ENCODE data around the gene ETV4.

ETV4 gene

GRCh38 chr17:43531082-43531378, 15.1 kb downstream of the ETV4 start:
- Histone ChIP-seq H3K9me3 (ENCODE audit: control insufficient read depth, low read length) (no peaks in the 10 kb centered on the region), H3K4me3 (ENCODE audit: insufficient read depth, low read depth, low read length, poor library complexity, severe bottlenecking) (no peak overlapping the region)

DNA sequence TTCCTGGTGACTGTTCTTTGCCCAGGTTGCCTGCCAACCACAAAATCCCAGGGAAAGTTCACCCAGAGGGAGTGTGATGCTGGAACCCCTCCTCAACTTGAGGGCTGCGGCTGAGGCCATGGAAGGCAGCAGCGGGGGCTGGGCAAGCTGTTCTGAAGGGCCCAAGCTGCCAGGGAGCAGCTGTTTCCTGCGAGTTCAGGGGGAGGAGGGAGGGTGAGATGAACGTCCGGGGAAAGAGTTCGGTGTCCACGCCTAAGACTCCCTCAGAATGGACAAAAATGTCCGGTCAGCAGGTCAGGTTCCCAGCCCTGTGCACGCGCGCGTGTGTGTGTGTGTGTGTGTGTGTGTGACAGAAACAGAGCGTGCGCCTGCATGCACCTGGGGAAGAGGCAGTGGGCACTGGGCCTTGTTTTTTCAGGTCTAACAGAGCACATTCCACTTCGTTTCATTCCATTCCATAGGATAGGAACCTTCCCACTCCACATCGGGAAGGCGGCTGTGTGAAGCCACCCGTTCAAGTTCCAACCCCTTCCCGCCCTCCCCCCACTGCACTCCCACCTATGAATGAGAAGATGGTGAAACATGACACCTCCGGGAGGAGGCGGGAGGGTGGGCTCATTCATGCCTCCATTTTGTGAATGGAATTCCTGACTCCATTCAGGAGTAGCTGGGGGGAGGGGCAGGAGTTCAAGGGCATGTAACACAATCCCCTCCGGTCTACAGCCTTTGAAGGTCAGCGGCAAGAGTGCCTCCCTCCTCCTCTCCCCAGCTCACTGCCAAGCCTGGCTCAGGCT, 15.7 kb downstream of the ETV4 start:
- Histone ChIP-seq H3K36me3 (ENCODE audit: control insufficient read depth, insufficient read depth, low read length) (peaks cover 11% of the 10 kb centered on the region), H3K27me3 (replicated peaks; ENCODE audit: control insufficient read depth, insufficient read depth, low read length, poor library complexity, severe bottlenecking) (no peaks in the 10 kb centered on the region), H3K4me1 (ENCODE audit: control insufficient read depth, insufficient read depth, low read length, poor library complexity, severe bottlenecking) (no peaks in the 10 kb centered on the region), H3K27ac (ENCODE audit: insufficient read depth, low read length, poor library complexity, severe bottlenecking) (no peak overlapping the region), H3K4me3 (ENCODE audit: insufficient read depth, low read depth, low read length, poor library complexity, severe bottlenecking) (no peak overlapping the region), H3K9me3 (ENCODE audit: control insufficient read depth, low read length) (no peaks in the 10 kb centered on the region)
- DNase-seq, result no peak

More at GRCh38 chr17:43531082-43531378, 15.1 kb downstream of the ETV4 start:
- Histone ChIP-seq H3K27me3 (replicated peaks; ENCODE audit: control insufficient read depth, insufficient read depth, low read length, poor library complexity, severe bottlenecking) (no peaks in the 10 kb centered on the region), H3K27ac (ENCODE audit: insufficient read depth, low read length, poor library complexity, severe bottlenecking) (no peak overlapping the region), H3K36me3 (ENCODE audit: control insufficient read depth, insufficient read depth, low read length) (peaks cover 10% of the 10 kb centered on the region), H3K4me1 (ENCODE audit: control insufficient read depth, insufficient read depth, low read length, poor library complexity, severe bottlenecking) (no peaks in the 10 kb centered on the region)
- DNase-seq, result no peak

- Histone ChIP-seq H3K4me1 (ENCODE audit: control insufficient read depth, insufficient read depth, low read length, poor library complexity, severe bottlenecking) (no peaks in the 10 kb centered on the region), H3K4me3 (ENCODE audit: insufficient read depth, low read depth, low read length, poor library complexity, severe bottlenecking) (no peak overlapping the region), H3K36me3 (ENCODE audit: control insufficient read depth, insufficient read depth, low read length) (peaks cover 17% of the 10 kb centered on the region), H3K27me3 (replicated peaks; ENCODE audit: control insufficient read depth, insufficient read depth, low read length, poor library complexity, severe bottlenecking) (no peaks in the 10 kb centered on the region), H3K9me3 (ENCODE audit: control insufficient read depth, low read length) (no peaks in the 10 kb centered on the region), H3K27ac (ENCODE audit: insufficient read depth, low read length, poor library complexity, severe bottlenecking) (no peak overlapping the region)
- DNase-seq, result no peak
Measured at GRCh38 chr17:43529947-43530287, 16.2 kb downstream of the ETV4 start.

DNA sequence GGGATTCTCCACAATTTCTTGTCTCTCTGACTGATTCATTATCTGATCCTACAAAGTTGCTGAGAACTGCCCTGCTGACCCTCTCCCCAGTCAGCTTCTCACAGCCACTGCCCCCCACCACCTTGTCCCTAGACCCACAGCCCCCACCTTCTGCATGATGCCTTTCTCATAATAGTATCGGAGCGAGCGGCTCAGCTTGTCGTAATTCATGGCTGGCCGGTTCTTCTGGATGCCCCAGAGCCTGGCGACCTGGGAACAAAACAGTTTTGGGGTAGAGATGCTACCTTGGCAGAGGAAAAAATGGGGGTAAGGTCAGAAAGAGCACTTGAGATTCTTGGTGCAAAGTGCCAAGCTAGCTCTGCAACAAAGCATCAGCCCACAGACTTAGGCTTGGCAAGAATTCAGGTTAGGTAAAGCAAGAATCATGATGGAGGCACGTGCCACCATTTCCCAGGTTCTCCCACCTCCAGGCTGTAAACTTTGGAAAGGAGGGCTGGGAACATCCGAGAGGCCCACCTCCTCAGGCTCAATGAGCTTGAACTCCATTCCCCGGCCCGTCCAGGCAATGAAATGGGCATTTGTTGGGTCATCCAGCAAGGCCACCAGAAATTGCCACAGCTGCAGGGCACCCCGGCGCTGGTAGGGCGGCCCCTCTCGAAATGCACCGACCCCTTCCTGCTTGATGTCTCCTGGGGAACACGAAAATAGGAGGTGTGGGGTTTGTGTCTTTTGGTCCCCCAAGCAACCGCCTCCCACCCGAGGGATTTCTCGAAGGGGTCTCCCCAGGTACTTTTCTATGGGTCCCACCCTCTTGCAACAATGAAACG, 16.9 kb downstream of the ETV4 start:
- Histone ChIP-seq H3K36me3 (ENCODE audit: control insufficient read depth, insufficient read depth, low read length) (peaks cover 24% of the 10 kb centered on the region), H3K4me3 (ENCODE audit: insufficient read depth, low read depth, low read length, poor library complexity, severe bottlenecking) (no peak overlapping the region), H3K27ac (ENCODE audit: insufficient read depth, low read length, poor library complexity, severe bottlenecking) (no peak overlapping the region), H3K9me3 (ENCODE audit: control insufficient read depth, low read length) (no peaks in the 10 kb centered on the region), H3K27me3 (replicated peaks; ENCODE audit: control insufficient read depth, insufficient read depth, low read length, poor library complexity, severe bottlenecking) (no peaks in the 10 kb centered on the region), H3K4me1 (ENCODE audit: control insufficient read depth, insufficient read depth, low read length, poor library complexity, severe bottlenecking) (no peaks in the 10 kb centered on the region)
- no peak for DNase-seq

DNA sequence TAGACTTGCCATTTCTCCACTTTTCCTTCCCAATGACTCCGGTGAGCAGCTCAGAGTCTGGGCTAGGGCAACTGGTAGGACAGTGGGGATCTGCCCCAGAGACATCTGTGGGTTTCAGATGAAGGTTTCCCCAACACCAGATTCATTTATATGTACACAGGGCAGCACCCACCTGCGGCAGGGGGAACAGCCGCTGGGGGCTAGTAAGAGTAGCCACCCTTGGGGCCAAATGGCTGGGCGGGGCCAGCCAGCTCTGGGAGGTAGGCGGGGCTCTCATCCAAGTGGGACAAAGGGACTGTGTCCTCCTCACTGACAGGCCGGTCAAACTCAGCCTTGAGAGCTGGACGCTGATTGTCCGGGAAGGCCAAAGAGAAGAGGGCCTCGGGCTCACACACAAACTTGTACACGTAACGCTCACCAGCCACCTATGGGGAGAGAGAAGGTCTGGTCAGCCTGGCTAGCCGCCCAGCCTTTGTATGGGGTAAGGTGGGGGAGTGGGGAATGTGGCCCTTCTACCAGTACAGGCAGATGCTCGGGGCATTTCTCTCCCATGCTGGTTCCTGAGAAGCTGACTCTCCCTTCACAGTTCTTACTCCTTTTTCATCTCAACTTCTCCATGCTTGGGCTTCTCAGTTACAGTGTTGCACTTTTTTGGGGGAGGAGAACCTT, 17.7 kb downstream of the ETV4 start:
- H3K27ac ChIP-seq (ENCODE audit: insufficient read depth, low read length, poor library complexity, severe bottlenecking), result no peak overlapping the region
- DNase-seq, result no peak
- no peak overlapping the region for H3K4me3 ChIP-seq (ENCODE audit: insufficient read depth, low read depth, low read length, poor library complexity, severe bottlenecking)
- H3K4me1 ChIP-seq (ENCODE audit: control insufficient read depth, insufficient read depth, low read length, poor library complexity, severe bottlenecking), result no peaks in the 10 kb centered on the region
- H3K36me3 ChIP-seq (ENCODE audit: control insufficient read depth, insufficient read depth, low read length), result peaks cover 32% of the 10 kb centered on the region
- H3K27me3 ChIP-seq (replicated peaks; ENCODE audit: control insufficient read depth, insufficient read depth, low read length, poor library complexity, severe bottlenecking), result no peaks in the 10 kb centered on the region
- H3K9me3 ChIP-seq (ENCODE audit: control insufficient read depth, low read length), result no peaks in the 10 kb centered on the region

- no peak overlapping the region for H3K27ac ChIP-seq (ENCODE audit: insufficient read depth, low read length, poor library complexity, severe bottlenecking)
- no peaks in the 10 kb centered on the region for H3K27me3 ChIP-seq (replicated peaks; ENCODE audit: control insufficient read depth, insufficient read depth, low read length, poor library complexity, severe bottlenecking)
- H3K4me1 ChIP-seq (ENCODE audit: control insufficient read depth, insufficient read depth, low read length, poor library complexity, severe bottlenecking), result no peaks in the 10 kb centered on the region
- no peak overlapping the region for H3K4me3 ChIP-seq (ENCODE audit: insufficient read depth, low read depth, low read length, poor library complexity, severe bottlenecking)
- no peak for DNase-seq
- H3K36me3 ChIP-seq (ENCODE audit: control insufficient read depth, insufficient read depth, low read length), result peaks cover 40% of the 10 kb centered on the region
- no peaks in the 10 kb centered on the region for H3K9me3 ChIP-seq (ENCODE audit: control insufficient read depth, low read length)
Measured at GRCh38 chr17:43526886-43527648, 19.1 kb downstream of the ETV4 start.

DNA sequence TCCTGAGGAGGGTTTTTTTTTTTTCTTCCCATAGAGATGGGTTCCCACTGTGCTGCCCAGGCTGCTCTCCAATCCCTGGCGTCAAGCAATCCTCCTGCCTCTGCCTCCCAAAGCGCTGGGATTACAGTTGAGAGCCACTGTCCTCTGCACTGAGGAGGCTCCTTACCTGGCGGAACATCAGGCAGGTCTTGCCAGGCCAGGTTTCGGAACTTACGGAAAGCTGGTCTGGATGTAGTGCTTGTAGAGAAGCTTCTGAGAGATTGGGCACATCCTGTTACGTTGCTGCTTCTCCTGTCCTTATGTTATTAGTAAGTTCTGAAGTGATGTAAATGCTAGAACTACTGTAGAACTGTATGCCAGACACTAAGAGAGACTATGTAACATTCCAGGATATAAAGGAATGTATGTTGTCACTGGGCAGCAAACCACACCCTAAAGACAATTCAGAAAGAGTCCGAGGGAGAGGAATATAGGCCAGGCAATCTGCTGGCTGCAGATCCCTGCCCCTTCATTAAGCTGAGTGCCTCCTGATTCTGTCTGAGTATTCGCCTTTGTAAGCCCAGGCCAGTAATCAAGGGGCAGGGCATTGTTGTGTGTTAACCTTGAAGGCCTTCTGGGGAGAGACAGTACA, 21.1 kb downstream of the ETV4 start:
- H3K9me3 ChIP-seq (ENCODE audit: control insufficient read depth, low read length), result no peaks in the 10 kb centered on the region
- no peak overlapping the region for H3K27ac ChIP-seq (ENCODE audit: insufficient read depth, low read length, poor library complexity, severe bottlenecking)
- H3K36me3 ChIP-seq (ENCODE audit: control insufficient read depth, insufficient read depth, low read length), result peaks cover 60% of the 10 kb centered on the region
- no peaks in the 10 kb centered on the region for H3K4me1 ChIP-seq (ENCODE audit: control insufficient read depth, insufficient read depth, low read length, poor library complexity, severe bottlenecking)
- no peak overlapping the region for H3K4me3 ChIP-seq (ENCODE audit: insufficient read depth, low read depth, low read length, poor library complexity, severe bottlenecking)
- H3K27me3 ChIP-seq (replicated peaks; ENCODE audit: control insufficient read depth, insufficient read depth, low read length, poor library complexity, severe bottlenecking), result no peaks in the 10 kb centered on the region
- DNase-seq, result no peak

- DNase-seq, result no peak
- H3K4me3 ChIP-seq (ENCODE audit: insufficient read depth, low read depth, low read length, poor library complexity, severe bottlenecking), result no peak overlapping the region
- H3K36me3 ChIP-seq (ENCODE audit: control insufficient read depth, insufficient read depth, low read length), result peaks cover 78% of the 10 kb centered on the region
- H3K9me3 ChIP-seq (ENCODE audit: control insufficient read depth, low read length), result no peaks in the 10 kb centered on the region
- H3K4me1 ChIP-seq (ENCODE audit: control insufficient read depth, insufficient read depth, low read length, poor library complexity, severe bottlenecking), result no peaks in the 10 kb centered on the region
- no peak overlapping the region for H3K27ac ChIP-seq (ENCODE audit: insufficient read depth, low read length, poor library complexity, severe bottlenecking)
- no peaks in the 10 kb centered on the region for H3K27me3 ChIP-seq (replicated peaks; ENCODE audit: control insufficient read depth, insufficient read depth, low read length, poor library complexity, severe bottlenecking)
Measured at GRCh38 chr17:43521389-43521788, 24.8 kb downstream of the ETV4 start.

DNA sequence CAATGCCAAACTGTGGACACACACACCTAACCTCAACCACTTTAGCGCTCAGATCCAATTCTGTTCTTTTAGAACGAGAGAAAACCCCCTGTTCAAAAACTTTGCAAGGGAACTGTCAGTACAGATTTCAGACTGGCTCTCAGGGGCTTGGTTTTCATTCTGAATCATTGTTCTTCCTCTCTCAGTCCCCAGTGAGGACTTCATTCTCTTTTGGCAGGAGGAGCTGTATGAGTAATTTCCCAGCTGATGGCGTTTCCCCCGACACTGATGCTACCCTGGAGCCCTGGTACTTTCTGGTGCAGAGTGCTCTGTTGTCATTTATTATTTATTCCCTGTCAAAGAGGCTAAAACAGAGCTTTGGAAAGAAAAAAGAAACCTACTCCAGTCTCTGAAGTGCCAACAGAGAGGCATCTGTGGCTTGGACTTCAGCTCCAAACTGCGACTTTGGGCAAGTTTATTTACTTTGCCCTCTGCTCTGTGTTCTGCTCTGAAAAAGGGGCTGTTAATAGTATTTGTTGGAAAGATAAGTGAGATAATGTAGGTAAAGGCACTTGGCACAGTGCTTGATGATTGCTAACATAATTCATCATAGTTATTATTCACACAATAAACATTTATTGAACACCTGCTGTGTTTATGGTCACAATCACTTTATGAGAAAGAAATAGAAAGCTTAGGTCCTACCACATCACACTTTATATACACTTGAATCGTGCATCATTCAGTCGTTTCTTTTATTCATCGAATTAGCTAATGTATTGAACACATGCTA, 28.3 kb downstream of the ETV4 start:
- no peaks in the 10 kb centered on the region for H3K9me3 ChIP-seq (ENCODE audit: control insufficient read depth, low read length)
- no peak for DNase-seq
- H3K36me3 ChIP-seq (ENCODE audit: control insufficient read depth, insufficient read depth, low read length), result peaks cover 79% of the 10 kb centered on the region
- no peaks in the 10 kb centered on the region for H3K4me1 ChIP-seq (ENCODE audit: control insufficient read depth, insufficient read depth, low read length, poor library complexity, severe bottlenecking)
- H3K27me3 ChIP-seq (replicated peaks; ENCODE audit: control insufficient read depth, insufficient read depth, low read length, poor library complexity, severe bottlenecking), result no peaks in the 10 kb centered on the region
- no peak overlapping the region for H3K4me3 ChIP-seq (ENCODE audit: insufficient read depth, low read depth, low read length, poor library complexity, severe bottlenecking)
- no peak overlapping the region for H3K27ac ChIP-seq (ENCODE audit: insufficient read depth, low read length, poor library complexity, severe bottlenecking)

Measured in effector memory CD4-positive, alpha-beta T cell (primary cell).